ENCODE data around the gene HDLBP. TPM values are rescaled to one million over a fixed set of nuclear protein-coding genes. Genes with fewer than 3 reads are reported as not detected.
A peak's percentile ranks its signal among the peaks of the same experiment; 100 is the strongest.

Gene HDLBP
- total RNA-seq, 1 experiment from 2014 or later = 447 TPM

- no peaks in the 10 kb centered on the region for H3K27me3 ChIP-seq
- H3K36me3 ChIP-seq = peaks cover 22% of the 10 kb centered on the region
- H3K9me3 ChIP-seq = no peaks in the 10 kb centered on the region
- no peak for DNase-seq
- H3K4me3 ChIP-seq = no peak overlapping the region
Observed at GRCh38 chr2:241223211-241224017, 92.1 kb downstream of the HDLBP start.

- no peak for DNase-seq
Observed at GRCh38 chr2:241219856-241220356, 95.6 kb downstream of the HDLBP start.

GRCh38 chr2:241219030-241219382 is 96.5 kb downstream of the HDLBP start:
- H3K4me3 ChIP-seq = peak overlapping the region; percentile 50
- DNase-seq = no peak
- no peaks in the 10 kb centered on the region for H3K27me3 ChIP-seq
- no peaks in the 10 kb centered on the region for H3K36me3 ChIP-seq
- no peaks in the 10 kb centered on the region for H3K9me3 ChIP-seq

More at GRCh38 chr2:241219856-241220356, 95.6 kb downstream of the HDLBP start:
- no peaks in the 10 kb centered on the region for H3K27me3 ChIP-seq
- no peaks in the 10 kb centered on the region for H3K9me3 ChIP-seq
- H3K4me3 ChIP-seq = no peak overlapping the region
- H3K36me3 ChIP-seq = no peaks in the 10 kb centered on the region; the same call in 1 of the 2 replicates

GRCh38 chr2:241218131-241219029 is 97.1 kb downstream of the HDLBP start:
- Histone ChIP-seq H3K27me3 (no peaks in the 10 kb centered on the region), H3K9me3 (no peaks in the 10 kb centered on the region), H3K36me3 (no peaks in the 10 kb centered on the region), H3K4me3 (peak overlapping the region; percentile 50)
- DNase-seq = peak; percentile 58

- H3K36me3 ChIP-seq = no peaks in the 10 kb centered on the region
- no peaks in the 10 kb centered on the region for H3K9me3 ChIP-seq
- H3K4me3 ChIP-seq = peak overlapping the region; percentile 25
- peak; percentile 62 for DNase-seq
- no peaks in the 10 kb centered on the region for H3K27me3 ChIP-seq
Observed at GRCh38 chr2:241217320-241218031, 98.0 kb downstream of the HDLBP start.

- Histone ChIP-seq H3K9me3 (no peaks in the 10 kb centered on the region), H3K36me3 (no peaks in the 10 kb centered on the region), H3K27me3 (no peaks in the 10 kb centered on the region), H3K4me3 (no peak overlapping the region)
- no peak for DNase-seq
Observed at GRCh38 chr2:241216211-241216761, 99.2 kb downstream of the HDLBP start.

- no peaks in the 10 kb centered on the region for H3K36me3 ChIP-seq
- no peak for DNase-seq
- H3K4me3 ChIP-seq = no peak overlapping the region
- no peaks in the 10 kb centered on the region for H3K9me3 ChIP-seq
- no peaks in the 10 kb centered on the region for H3K27me3 ChIP-seq
Observed at GRCh38 chr2:241215421-241215820, 100.1 kb downstream of the HDLBP start.

GRCh38 chr2:241214766-241215165 is 100.7 kb downstream of the HDLBP start:
- no peak for DNase-seq
- Histone ChIP-seq H3K36me3 (no peaks in the 10 kb centered on the region), H3K4me3 (no peak overlapping the region), H3K27me3 (no peaks in the 10 kb centered on the region), H3K9me3 (no peaks in the 10 kb centered on the region)

- no peak overlapping the region for H3K4me3 ChIP-seq
- no peak for DNase-seq
- no peaks in the 10 kb centered on the region for H3K27me3 ChIP-seq
- H3K9me3 ChIP-seq = no peaks in the 10 kb centered on the region
- H3K36me3 ChIP-seq = no peaks in the 10 kb centered on the region
Observed at GRCh38 chr2:241214209-241214608, 101.3 kb downstream of the HDLBP start.

- Histone ChIP-seq H3K27me3 (no peaks in the 10 kb centered on the region), H3K4me3 (no peak overlapping the region), H3K36me3 (no peaks in the 10 kb centered on the region), H3K9me3 (no peaks in the 10 kb centered on the region)
- no peak for DNase-seq
Observed at GRCh38 chr2:241213567-241213966, 101.9 kb downstream of the HDLBP start.

- no peak overlapping the region for H3K4me3 ChIP-seq
- DNase-seq = no peak
- H3K36me3 ChIP-seq = no peaks in the 10 kb centered on the region
- H3K27me3 ChIP-seq = no peaks in the 10 kb centered on the region
- H3K9me3 ChIP-seq = no peaks in the 10 kb centered on the region
Observed at GRCh38 chr2:241213041-241213440, 102.4 kb downstream of the HDLBP start.

GRCh38 chr2:241211276-241211675 is 104.2 kb downstream of the HDLBP start:
- Histone ChIP-seq H3K9me3 (no peaks in the 10 kb centered on the region), H3K4me3 (no peak overlapping the region), H3K27me3 (no peaks in the 10 kb centered on the region), H3K36me3 (no peaks in the 10 kb centered on the region)
- DNase-seq = no peak

GRCh38 chr2:241209271-241209670 is 106.2 kb downstream of the HDLBP start:
- no peak for DNase-seq

GRCh38 chr2:241208058-241208457 is 107.4 kb downstream of the HDLBP start:
- no peak for DNase-seq
- H3K9me3 ChIP-seq = no peaks in the 10 kb centered on the region
- no peaks in the 10 kb centered on the region for H3K36me3 ChIP-seq
- H3K27me3 ChIP-seq = no peaks in the 10 kb centered on the region
- no peak overlapping the region for H3K4me3 ChIP-seq

More at GRCh38 chr2:241209271-241209670, 106.2 kb downstream of the HDLBP start:
- Histone ChIP-seq H3K9me3 (no peaks in the 10 kb centered on the region), H3K4me3 (no peak overlapping the region), H3K36me3 (no peaks in the 10 kb centered on the region), H3K27me3 (no peaks in the 10 kb centered on the region)

- H3K36me3 ChIP-seq = no peaks in the 10 kb centered on the region
- DNase-seq = no peak
- no peaks in the 10 kb centered on the region for H3K9me3 ChIP-seq
- H3K4me3 ChIP-seq = no peak overlapping the region
- no peaks in the 10 kb centered on the region for H3K27me3 ChIP-seq
Observed at GRCh38 chr2:241207641-241208040, 107.8 kb downstream of the HDLBP start.

- no peaks in the 10 kb centered on the region for H3K9me3 ChIP-seq
- no peak for DNase-seq
- H3K27me3 ChIP-seq = no peaks in the 10 kb centered on the region
- no peak overlapping the region for H3K4me3 ChIP-seq
- no peaks in the 10 kb centered on the region for H3K36me3 ChIP-seq
Observed at GRCh38 chr2:241207151-241207550, 108.3 kb downstream of the HDLBP start.

Measured in MG63 (cell line).